ENCODE data around the gene TNFSF13.
A peak's percentile ranks its signal among the peaks of the same experiment; 100 is the strongest.

TNFSF13 gene

GRCh38 chr17:7574176-7574953, 15.8 kb downstream of the TNFSF13 start:
- no peak for DNase-seq (ENCODE audit: low read depth in 2 of 2)

DNA sequence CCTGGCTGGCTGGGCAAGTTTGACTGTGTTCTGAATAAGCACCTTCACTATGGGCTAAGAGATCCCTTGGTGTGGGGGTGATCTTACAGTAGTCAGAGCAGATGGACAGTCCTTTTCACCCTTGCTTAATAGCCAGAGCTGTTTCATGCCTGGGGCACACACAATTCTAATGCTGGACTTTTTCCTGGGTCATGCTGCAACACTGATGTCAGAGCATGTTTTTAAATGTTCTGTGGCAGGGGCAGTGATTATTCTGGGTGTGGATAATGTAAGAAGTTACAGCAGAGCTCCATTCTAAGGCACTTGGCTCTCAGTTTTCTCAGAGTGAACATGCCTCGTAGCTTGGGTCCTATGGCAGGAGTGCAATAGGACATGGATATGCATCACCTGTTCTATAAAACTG, 16.9 kb downstream of the TNFSF13 start:
- DNase-seq (ENCODE audit: low read depth in 2 of 2): no peak

GRCh38 chr17:7575959-7576358, 17.4 kb downstream of the TNFSF13 start:
- no peak for DNase-seq (ENCODE audit: low read depth in 2 of 2)

DNA sequence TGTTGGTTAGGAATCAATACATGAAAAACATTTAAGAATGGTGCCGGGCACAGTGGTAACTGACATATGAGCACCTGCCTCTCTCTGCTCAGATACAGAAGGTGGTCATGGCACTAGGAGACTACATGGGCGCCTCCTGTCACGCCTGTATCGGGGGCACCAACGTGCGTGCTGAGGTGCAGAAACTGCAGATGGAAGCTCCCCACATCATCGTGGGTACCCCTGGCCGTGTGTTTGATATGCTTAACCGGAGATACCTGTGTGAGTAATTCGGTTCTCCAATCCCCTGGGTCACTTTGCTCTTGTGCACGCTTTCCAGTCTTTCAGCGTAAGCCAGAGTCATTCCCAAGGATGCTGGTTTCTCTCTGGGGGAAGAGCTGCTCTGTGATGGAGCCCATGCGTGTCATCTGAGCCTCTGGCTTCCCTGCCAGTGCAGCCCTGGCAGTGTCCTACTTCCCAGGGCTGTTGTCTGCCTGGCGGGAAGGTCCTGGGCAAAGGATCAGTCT, 17.9 kb downstream of the TNFSF13 start:
- DNase-seq (ENCODE audit: low read depth in 2 of 2): no peak

DNA sequence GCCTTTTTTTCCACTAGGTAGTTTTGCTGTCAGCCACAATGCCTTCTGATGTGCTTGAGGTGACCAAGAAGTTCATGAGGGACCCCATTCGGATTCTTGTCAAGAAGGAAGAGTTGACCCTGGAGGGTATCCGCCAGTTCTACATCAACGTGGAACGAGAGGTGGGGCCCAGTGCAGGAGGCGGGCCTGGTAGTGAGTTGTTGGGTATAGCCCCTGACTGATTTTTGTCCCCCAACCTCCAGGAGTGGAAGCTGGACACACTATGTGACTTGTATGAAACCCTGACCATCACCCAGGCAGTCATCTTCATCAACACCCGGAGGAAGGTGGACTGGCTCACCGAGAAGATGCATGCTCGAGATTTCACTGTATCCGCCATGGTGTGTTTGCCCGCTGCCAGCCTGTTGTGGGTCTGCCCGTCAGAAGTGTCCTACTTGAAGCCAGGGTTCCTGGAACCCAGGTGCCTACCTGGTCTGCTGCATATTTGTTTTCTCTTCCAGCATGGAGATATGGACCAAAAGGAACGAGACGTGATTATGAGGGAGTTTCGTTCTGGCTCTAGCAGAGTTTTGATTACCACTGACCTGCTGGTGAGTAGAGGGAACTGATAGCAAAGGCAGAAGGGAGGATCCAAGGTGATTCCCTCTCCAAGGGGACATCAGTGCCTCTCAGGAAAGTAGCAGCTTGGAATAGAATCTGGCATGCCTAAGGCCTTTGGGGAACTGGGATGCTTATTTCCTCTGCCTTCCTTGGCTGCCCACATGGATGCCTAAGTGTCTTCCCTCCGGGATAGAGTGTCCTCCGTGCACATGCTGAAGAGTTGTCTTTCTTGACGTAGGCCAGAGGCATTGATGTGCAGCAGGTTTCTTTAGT, 19.0 kb downstream of the TNFSF13 start:
- DNase-seq (ENCODE audit: low read depth in 2 of 2): no peak

DNA sequence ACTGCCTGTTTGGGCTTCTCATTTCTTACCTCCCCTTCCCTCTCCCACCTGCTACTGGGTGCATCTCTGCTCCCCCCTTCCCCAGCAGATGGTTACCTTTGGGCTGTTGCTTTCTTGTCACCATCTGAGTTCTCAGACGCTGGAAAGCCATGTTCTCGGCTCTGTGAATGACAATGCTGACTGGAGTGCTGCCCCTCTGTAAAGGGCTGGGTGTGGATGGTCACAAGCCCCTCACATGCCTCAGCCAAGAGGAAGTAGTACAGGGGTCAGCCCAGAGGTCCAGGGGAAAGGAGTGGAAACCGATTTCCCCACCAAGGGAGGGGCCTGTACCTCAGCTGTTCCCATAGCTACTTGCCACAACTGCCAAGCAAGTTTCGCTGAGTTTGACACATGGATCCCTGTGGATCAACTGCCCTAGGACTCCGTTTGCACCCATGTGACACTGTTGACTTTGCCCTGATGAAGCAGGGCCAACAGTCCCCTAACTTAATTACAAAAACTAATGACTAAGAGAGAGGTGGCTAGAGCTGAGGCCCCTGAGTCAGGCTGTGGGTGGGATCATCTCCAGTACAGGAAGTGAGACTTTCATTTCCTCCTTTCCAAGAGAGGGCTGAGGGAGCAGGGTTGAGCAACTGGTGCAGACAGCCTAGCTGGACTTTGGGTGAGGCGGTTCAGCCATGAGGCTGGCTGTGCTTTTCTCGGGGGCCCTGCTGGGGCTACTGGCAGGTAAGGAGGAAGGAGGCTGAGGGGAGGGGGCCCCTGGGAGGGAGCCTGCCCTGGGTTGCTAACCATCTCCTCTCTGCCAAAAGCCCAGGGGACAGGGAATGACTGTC, 20.7 kb downstream of the TNFSF13 start, which contains the start of gene CD68:
CD68 (plus strand) TSS at position 638 of the 833 bp plus-strand sequence; CDS start at position 678, 40 bp downstream.
- peak; percentile 57 to 58 for DNase-seq (ENCODE audit: low read depth in 2 of 2)

DNA sequence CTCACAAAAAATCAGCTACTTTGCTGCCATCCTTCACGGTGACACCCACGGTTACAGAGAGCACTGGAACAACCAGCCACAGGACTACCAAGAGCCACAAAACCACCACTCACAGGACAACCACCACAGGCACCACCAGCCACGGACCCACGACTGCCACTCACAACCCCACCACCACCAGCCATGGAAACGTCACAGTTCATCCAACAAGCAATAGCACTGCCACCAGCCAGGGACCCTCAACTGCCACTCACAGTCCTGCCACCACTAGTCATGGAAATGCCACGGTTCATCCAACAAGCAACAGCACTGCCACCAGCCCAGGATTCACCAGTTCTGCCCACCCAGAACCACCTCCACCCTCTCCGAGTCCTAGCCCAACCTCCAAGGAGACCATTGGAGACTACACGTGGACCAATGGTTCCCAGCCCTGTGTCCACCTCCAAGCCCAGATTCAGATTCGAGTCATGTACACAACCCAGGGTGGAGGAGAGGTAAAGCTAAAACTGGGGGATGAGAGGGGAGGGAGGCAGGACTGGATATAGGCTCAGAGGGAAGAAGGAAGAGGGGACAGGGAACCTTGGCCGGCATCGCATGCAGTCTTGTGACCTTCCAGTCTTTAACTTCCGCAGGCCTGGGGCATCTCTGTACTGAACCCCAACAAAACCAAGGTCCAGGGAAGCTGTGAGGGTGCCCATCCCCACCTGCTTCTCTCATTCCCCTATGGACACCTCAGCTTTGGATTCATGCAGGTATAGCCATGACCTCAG, 21.5 kb downstream of the TNFSF13 start:
- no peak for DNase-seq (ENCODE audit: low read depth in 2 of 2)

DNA sequence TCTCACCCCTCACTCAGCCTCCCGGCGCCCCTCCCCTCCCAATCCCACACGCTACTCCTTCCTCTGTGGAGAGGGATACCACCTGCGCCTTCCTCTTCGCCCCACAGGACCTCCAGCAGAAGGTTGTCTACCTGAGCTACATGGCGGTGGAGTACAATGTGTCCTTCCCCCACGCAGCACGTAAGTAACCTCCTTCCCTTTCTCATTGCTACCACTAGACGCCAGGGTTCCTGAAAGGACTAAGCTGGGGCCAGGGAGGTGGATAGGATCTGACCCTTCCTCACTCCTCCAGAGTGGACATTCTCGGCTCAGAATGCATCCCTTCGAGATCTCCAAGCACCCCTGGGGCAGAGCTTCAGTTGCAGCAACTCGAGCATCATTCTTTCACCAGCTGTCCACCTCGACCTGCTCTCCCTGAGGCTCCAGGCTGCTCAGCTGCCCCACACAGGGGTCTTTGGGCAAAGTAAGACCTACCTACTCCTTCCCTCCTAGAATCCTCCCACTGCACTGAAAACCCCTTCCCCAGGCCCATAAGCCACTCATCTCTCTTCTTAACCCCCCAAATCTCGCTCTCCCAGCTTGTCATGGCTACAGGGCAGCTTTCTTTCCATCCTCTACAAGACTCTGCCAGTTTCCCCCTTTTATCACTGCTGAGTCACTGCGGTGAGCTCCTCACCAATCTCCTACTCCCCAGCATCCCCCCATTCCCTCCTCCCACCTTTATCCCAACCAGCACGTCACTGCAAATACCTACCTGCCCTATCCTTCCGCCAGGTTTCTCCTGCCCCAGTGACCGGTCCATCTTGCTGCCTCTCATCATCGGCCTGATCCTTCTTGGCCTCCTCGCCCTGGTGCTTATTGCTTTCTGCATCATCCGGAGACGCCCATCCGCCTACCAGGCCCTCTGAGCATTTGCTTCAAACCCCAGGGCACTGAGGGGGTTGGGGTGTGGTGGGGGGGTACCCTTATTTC, 22.3 kb downstream of the TNFSF13 start:
- no peak for DNase-seq (ENCODE audit: low read depth in 2 of 2)

DNA sequence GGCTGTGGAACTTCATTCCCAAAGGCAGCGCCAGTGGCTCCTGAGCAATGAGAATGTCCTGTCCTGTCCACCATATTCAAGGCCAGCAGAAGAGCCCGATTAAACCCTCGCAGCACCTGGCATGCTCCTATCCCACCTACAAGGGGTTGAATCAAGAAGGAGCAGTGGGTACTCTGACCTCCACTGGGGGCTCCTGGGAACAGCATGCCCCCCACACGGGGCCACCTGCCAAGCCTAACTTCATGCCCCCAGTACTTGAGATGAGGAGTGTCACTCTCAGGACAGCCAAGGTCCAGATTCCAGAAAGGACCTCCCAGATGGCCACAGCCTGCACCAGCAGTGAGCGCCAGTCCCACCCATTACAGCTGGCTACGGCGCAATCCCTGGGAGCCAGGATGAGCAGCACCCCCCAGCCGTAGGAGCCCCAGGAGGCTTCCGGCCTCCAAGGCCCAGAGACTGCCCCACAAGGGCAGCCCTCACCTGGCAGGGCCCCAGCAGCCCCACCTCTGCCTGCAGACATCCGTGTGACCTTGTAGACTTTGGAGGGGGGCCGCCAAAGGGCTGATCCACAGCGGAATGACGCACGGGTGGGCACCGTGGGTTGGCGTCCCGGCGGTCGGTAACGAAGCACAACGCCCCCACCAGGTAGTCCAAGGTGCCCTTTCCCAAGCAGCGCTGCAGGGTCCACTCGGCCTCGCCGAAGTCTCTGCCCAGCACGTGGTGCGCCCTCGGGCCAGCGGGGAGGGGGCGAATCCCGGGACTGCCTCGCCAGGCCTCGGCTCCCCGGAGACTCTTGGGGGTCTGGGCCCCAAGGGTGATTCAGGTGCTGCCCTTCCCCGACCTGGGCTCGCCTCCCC, 24.1 kb downstream of the TNFSF13 start:
- no peak for DNase-seq (ENCODE audit: low read depth in 2 of 2)

DNA sequence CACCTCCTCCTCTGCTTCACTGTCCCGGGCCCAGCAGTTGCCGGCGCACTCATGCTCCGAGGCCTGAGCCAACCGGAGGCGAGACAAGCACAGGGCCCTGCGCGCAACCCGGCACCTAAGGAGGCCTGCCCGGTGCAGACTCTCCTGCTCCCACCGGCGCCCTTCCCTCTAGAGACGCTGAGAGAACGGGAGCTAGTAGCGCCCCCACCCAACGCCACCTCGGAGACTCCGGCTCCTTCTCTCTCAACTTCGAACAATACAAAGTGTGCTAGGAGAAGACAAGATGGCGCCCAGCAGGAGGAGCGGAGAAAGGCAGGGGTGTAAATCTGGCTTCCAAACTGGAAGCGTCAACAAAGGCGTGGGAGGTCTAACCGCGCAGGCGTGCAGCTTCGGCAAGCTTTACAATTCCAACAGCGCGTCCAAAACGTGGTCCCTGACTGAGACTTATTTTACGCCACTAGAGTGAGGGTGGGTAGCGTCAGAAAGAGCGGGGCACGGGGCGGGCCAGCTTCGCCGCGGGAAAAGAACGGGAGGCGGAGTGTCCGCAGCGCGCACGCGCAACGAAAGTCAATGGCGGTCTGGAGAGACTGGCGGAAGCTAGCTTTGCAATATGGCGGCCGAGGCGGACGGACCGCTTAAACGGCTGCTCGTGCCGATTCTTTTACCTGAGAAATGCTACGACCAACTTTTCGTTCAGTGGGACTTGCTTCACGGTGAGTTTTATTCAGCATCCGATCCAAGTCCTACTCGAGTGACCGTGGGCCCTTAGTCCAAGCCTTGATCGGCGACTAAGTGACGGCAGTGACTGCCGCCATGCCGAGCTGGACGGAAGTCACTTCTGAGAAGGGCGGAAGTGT, 24.9 kb downstream of the TNFSF13 start, which contains the start of gene MPDU1:
MPDU1 (plus strand) TSS at position 600 of the 857 bp plus-strand sequence; CDS start at position 611, 11 bp downstream.
- DNase-seq (ENCODE audit: low read depth in 2 of 2): peak; percentile 89 to 92

DNA sequence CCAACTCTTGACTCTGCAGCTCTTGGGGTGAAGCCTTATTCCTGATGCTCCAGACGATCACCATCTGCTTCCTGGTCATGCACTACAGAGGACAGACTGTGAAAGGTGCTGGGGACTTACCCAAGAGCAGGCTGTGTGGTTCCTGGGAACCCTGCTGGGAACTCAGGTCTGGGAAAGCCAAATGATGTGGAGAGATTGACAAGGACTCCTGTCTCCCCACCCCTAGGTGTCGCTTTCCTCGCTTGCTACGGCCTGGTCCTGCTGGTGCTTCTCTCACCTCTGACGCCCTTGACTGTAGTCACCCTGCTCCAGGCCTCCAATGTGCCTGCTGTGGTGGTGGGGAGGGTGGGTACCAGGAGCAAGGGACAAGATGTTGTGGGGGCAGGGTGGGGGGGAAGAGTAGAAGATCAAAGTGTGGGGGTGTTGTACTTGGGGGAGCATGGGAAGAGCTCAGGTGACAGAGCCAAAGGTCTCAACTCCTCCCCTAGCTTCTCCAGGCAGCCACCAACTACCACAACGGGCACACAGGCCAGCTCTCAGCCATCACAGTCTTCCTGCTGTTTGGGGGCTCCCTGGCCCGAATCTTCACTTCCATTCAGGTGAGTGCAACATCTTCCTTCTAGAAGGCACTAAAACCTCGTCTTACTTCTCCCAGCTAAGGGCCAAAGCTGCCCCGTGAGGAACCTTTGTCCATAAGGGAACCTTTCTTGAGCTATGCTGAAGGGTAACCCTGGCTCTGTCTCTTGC, 28.3 kb downstream of the TNFSF13 start:
- no peak for DNase-seq (ENCODE audit: low read depth in 2 of 2)

DNA sequence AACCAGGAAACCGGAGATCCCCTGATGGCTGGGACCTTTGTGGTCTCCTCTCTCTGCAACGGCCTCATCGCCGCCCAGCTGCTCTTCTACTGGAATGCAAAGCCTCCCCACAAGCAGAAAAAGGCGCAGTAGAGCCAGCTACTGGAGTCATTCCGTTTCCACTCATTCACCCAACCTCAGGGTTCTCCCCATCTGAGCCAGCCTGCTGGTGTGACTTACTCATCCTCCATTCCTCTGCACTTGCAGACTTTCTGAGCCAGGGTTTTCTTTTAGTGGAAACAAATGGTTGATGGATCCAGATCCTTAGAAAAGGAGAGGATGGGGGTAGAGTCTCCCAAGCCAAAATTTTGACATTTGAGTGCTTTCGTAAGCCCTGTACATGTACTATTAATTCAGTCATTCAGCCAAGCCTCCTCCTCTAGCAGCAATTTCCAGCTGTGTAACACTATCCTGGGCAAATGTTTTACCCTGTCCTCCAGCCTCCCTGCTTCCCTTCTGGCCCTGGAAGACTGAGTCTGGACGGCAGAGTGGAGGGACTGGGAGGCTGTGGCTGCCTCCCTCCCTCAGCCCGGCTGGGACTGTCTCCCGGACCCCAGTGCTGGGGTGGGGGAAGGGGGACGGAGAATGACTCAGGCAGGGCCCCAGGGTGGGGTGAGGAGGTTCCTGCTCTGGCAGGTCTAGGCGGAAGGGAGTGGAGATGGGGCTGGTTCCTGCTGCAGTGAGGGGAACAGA, 29.0 kb downstream of the TNFSF13 start:
- DNase-seq (ENCODE audit: low read depth in 2 of 2): no peak

DNA sequence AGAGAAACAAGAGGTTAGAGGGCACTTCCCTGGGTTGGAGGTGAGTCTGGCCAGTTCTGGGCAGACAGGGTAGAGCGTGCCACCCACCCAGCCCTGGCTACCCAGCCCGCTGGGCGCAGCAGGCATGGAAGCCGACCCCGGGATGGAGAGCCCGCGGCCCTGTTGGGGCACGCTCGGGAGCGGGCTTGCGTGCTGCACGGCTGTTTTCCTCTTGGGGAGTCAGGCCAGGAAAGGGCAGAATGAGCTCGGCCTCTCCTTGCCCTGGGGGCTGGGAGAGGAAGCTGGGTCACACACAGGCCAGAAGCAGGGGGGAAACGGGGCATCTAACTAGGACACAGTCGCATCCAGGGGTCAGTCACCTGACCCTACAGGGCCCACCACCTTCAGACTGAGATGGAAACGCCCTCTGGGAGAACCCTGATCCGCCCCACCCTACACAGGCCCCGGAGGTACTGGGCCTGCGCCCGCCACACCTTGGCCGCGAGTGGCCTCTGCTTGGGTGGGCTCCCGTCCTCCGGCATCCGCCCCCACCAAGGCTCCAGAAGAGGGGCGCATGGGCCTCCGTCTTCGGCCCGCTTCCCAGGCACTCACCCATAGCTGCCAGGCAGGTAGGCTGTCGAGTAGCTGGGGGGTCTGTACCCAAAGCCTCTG, 30.1 kb downstream of the TNFSF13 start:
- DNase-seq (ENCODE audit: low read depth in 2 of 2): no peak

DNA sequence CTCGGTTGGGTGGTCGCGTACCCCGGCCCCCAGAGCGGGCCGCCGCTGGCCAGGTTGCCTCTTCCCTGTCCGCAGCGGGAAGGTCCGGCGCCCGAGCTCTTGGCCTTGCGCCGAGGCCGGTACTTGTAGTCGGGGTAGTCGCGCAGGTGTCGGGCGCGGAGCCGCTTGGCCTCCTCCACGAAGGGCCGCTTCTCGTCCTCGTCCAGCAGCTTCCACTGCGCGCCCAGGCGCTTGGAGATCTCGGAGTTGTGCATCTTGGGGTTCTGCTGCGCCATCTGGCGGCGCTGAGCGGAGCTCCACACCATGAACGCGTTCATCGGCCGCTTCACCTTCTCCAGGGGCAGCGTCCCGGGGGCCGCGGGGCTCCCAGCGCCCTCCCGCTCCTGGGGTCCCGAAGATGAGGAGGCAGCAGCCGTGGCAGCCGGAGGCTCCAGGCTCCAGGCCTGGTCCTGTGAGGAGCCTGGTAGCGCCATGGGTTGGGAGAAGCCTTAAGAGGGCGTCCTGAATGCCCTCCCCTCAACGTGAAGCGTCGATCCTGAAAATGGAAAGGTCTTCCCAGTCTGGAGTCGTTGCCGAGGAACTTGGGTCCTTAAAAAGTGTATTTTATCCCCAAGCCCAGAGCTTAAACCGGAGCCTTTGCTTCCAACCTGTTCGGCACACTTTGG, 30.8 kb downstream of the TNFSF13 start:
- DNase-seq (ENCODE audit: low read depth in 2 of 2): peak; percentile 53 to 56
